ENCODE data around the gene SLC2A6.
A peak's percentile ranks its signal among the peaks of the same experiment; 100 is the strongest.

SLC2A6 gene, protein sequence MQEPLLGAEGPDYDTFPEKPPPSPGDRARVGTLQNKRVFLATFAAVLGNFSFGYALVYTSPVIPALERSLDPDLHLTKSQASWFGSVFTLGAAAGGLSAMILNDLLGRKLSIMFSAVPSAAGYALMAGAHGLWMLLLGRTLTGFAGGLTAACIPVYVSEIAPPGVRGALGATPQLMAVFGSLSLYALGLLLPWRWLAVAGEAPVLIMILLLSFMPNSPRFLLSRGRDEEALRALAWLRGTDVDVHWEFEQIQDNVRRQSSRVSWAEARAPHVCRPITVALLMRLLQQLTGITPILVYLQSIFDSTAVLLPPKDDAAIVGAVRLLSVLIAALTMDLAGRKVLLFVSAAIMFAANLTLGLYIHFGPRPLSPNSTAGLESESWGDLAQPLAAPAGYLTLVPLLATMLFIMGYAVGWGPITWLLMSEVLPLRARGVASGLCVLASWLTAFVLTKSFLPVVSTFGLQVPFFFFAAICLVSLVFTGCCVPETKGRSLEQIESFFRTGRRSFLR

DNA sequence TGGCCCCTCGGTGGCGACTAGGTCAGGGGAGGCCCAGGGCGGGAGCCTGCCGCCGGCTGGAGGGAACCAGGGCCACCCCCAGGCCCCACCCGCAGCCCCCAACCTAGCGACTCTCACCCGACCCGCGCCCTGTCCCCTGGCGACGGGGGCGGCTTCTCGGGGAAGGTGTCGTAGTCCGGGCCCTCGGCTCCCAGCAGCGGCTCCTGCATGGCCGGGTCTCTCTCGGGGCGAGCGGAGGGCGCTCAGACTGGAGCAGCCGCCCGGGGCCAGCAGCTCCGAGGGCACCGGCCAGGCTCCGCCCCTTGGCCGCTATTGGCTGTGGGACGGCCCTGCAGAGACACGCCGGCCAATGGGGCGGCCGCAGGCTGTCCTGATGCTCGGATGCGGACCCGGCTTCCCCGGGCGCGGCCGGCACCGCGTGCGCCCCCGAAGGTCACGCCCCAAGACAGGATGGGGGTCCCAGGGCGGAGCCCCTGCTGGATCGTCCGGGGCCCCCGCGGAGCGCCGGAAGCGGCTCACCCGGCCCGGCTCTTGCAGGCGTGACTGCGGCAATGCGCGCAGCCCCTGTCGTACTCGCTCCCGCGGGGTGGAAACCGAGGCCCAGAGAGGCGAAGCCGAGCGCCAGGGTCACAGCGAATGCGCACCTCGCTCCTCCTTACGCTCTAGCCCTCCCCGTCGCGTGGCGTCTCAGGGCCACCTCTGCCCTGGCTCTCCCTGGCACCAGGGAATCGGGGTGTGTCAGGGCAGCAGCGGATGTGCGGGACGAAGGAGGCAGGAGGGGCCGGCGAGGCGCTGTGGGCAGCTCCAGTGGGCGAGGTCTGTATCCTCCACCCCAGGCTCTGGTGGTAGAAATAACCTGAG is at the start of gene SLC2A6:
SLC2A6 (minus strand) TSS at position 249 of the 861 bp plus-strand sequence; CDS start at position 209, 40 bp downstream.
- DNase-seq = peak; percentile 87

GRCh38 chr9:133528001-133528875 is 49.3 kb upstream of the SLC2A6 start:
- DNase-seq = no peak

- no peak for DNase-seq
Observed at GRCh38 chr9:133527444-133527920, 48.6 kb upstream of the SLC2A6 start.

GRCh38 chr9:133526721-133527321 is 47.9 kb upstream of the SLC2A6 start:
- DNase-seq = peak; percentile 45

GRCh38 chr9:133525677-133526076 is 46.8 kb upstream of the SLC2A6 start:
- no peak for DNase-seq

- no peak for DNase-seq
Observed at GRCh38 chr9:133524679-133525228, 45.9 kb upstream of the SLC2A6 start, which contains the start of gene MYMK. TSS of gene MYMK (minus strand) at chr9:133524959. CDS start at chr9:133524844, 115 bp downstream.

GRCh38 chr9:133524146-133524545 is 45.2 kb upstream of the SLC2A6 start:
- no peak for DNase-seq

DNA sequence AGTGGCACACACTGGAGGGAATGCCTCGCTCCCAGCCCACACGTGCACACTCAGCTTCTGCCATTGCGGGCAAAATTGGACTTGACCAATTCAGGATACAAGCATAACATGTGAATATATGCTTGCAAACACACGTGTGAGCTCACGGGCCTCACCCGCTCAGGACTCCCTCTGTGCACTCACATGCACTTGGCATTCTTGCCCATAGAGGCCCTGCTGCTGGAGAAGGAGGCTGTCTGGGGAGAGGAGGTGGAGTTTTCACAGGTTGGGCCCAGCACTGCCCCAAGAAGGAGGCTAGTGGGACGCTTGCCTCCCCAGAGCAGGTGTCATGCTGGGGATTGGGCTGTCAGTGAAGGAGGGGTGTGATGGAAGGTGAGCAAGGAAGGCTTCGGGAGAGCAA is 44.2 kb upstream of the SLC2A6 start:
- DNase-seq = no peak

DNA sequence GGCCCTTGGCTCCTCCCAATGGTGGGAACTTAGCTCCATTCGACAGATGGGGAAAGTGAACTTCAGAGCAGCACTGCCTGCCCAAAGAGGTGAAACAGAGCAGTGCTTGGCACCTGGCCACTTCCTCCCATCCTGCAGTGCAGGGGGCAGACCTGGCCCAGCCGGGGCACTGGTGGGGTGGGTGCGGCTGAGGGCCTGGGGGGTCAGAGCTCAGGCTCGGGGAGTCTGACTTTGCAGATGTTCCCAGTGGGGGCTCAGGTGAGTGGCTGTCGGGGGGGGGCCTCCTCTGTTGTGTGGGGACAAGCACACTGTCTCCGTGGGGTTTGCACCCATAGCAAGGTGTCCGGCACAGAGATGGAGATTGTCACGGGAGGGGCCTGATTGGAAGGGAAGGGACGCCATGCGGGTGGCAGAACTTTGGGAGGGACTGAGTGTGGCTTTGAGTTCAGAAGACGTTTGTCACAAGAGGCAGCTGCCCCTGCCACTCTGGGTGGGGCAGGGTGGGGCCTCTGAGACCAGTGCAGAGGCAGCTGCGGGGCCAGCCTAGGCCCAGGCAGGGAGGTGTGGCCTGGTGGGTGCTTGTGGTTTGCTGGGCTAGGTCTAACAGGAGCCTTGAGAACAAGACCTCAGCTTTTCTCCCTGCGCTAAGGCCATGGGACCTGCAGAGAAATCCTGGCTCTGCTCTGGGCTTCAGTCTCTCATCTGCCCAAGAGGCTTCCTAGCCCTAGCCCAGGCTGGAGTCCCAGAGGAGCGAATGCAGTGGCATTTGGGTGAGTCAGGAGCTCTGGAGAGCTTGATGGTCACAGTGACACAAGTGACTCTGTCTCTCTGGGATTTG is 43.4 kb upstream of the SLC2A6 start:
- no peak for DNase-seq

- no peak for DNase-seq
Observed at GRCh38 chr9:133521122-133522072, 42.5 kb upstream of the SLC2A6 start.

GRCh38 chr9:133520121-133520835 is 41.4 kb upstream of the SLC2A6 start:
- DNase-seq = no peak

- no peak for DNase-seq
Observed at GRCh38 chr9:133519693-133520092, 40.8 kb upstream of the SLC2A6 start.

DNA sequence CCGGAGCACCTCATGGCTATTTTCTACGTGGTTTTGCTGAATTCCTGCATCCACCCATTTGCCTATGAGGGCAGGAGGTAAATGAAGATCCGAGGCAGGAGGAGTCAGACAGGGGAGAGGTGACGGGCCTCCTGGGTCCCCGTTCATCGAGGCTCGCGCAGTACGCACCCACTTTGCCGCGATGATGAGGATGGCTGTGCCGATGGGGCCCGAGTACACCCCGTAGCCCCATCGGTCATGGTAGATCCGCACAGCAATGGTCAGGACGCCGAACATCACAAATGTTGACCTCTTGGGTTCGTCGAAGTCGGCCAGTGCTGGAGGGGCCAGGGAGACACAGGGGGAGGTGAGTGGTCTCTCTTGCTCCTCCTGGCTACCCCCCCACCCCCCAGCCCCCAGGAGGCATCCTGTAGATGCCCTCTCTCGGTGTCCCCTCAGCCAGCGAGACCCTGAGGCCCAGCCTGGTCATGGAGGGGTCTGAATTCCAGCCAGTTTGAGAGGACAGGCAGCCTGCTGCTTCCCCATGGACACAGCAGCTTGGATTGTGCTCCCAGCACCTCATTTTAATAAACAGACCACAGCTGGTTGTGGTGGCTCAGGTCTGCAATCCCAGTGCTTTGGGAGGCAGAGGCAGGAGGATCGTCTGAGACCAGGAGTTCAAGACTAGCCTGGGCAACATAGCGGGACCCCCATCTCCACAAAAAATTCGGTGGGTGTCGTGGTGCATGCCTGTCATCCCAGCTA is 40.0 kb upstream of the SLC2A6 start:
- no peak for DNase-seq

GRCh38 chr9:133518200-133518599 is 39.3 kb upstream of the SLC2A6 start:
- DNase-seq = no peak

DNA sequence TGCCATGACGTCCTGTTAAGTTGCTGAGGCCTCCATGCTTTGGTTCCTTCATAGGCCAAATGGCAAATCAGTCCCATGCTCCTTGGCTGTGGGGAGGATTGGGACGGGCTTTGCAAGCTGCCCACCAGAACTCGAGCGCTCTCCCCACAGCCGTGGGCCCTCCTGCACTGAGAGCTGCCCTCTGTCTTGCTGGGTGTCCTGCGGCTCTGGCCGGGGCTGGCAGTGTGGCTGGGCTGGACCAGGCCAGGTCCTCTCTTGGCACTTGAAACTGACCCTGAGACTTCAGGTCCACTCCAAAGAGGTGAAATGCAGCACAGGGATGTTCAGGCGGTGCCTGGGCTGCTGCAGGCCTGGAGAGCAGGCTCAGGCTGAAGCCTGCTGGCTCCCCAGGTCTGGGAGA is 38.8 kb upstream of the SLC2A6 start:
- no peak for DNase-seq

- no peak for DNase-seq
Observed at GRCh38 chr9:133516961-133517350, 38.1 kb upstream of the SLC2A6 start.

GRCh38 chr9:133516256-133516960 is 37.5 kb upstream of the SLC2A6 start:
- DNase-seq = no peak
